ENCODE results near the gene FZR1.
"Not testable (repeated sequence)": the region's sequence is repeated elsewhere in the genome, so short reads cannot be mapped to it uniquely, and the experiment has no call there.

Gene FZR1

GRCh38 chr19:3514930-3515329 is 8.8 kb downstream of the FZR1 start:
- DNase-seq (ENCODE audit: low spot score): no peak

- DNase-seq (ENCODE audit: low spot score): no peak
Measured at GRCh38 chr19:3515891-3516422, 9.8 kb downstream of the FZR1 start.

DNA sequence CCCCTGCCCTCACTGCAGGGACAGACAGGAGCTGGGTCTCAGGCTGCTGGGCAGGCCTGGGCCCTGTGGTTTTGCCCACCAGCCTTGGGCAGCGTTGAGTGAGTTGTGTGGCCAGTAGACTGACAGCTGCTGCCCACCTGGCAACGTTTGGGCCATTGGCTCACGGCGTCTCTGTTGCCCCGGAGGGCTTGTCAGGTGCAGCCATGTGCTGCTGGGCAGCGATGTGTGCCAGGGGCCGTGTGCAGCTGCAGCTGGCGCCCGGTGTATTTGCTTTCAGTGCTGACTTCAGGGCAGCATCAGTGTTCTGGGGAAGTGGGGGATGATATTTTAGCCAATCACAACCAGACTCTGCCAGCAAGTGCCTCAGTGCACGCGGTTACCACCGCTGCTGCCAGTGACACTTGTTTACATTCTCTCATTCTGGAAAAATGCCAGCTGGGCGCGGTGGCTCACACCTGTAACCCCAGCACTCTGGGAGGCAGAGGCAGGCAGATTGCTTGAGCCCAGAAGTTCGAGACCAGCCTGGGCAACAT is 10.6 kb downstream of the FZR1 start:
- no peak for DNase-seq (ENCODE audit: low spot score)

GRCh38 chr19:3517638-3518037 is 11.5 kb downstream of the FZR1 start:
- DNase-seq (ENCODE audit: low spot score): no peak

DNA sequence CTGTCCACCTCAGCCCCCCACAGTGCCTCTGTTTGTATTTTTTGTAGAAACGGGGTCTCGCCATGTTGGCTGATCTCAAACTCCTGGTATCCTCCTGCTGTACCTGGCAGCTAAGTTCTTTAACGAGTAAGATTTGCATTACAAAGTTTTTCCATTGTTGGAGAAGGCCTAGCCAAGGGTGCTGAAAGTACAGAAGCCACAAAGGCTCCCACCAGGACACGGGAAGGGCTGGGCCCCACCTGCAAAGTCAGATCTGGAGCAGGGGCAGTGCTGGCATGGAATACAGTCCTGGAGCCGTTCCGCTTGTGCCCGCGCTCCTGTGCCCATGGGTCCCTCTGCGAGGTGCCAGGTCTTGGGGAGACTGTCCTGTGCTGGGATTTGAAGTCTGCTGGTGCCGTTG is 12.1 kb downstream of the FZR1 start:
- DNase-seq (ENCODE audit: low spot score): no peak

DNA sequence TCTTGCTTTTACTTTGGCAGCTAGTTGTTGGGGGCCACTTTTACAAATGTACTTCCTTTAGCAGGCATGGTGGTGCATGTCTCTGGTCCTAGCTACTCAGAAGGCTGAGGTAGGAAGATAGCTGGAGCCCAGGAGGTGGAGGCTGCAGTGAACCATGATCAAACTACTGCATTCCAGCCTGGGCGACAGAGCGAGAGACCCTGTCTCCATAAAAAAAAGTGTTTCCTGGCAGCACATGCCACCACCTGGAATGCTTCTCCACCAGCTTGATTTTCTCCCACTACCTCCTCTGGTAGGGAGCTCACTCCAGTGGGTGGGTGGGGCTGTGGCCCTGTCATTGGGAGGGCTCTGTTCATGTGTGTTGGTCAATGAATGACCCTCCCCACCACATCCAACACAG is 12.5 kb downstream of the FZR1 start:
- DNase-seq (ENCODE audit: low spot score): no peak

GRCh38 chr19:3519126-3519525 is 13.0 kb downstream of the FZR1 start:
- DNase-seq (ENCODE audit: low spot score): no peak

GRCh38 chr19:3520166-3521103 is 14.3 kb downstream of the FZR1 start:
- no peak for DNase-seq (ENCODE audit: low spot score)

DNA sequence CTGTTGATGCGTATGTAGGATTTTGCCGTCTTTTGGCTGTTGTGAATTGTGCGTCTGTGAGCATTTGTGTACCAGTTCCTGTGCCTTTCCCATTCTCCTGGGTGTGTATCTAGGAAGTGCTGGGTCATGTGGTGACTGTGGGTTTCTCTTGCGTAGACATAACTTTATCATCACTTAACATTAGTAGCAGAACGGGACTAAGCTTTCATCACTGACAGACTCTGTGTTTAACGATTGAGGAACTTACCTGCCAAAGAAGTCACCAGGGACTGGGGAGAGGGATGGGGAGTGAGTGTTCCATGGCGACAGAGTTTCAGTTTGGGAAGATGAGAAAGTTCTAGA is 15.0 kb downstream of the FZR1 start:
- DNase-seq (ENCODE audit: low spot score): no peak

GRCh38 chr19:3522421-3523360 is 16.6 kb downstream of the FZR1 start:
- no peak for DNase-seq (ENCODE audit: low spot score)

GRCh38 chr19:3523361-3524077 is 17.4 kb downstream of the FZR1 start:
- no peak for DNase-seq (ENCODE audit: low spot score)

DNA sequence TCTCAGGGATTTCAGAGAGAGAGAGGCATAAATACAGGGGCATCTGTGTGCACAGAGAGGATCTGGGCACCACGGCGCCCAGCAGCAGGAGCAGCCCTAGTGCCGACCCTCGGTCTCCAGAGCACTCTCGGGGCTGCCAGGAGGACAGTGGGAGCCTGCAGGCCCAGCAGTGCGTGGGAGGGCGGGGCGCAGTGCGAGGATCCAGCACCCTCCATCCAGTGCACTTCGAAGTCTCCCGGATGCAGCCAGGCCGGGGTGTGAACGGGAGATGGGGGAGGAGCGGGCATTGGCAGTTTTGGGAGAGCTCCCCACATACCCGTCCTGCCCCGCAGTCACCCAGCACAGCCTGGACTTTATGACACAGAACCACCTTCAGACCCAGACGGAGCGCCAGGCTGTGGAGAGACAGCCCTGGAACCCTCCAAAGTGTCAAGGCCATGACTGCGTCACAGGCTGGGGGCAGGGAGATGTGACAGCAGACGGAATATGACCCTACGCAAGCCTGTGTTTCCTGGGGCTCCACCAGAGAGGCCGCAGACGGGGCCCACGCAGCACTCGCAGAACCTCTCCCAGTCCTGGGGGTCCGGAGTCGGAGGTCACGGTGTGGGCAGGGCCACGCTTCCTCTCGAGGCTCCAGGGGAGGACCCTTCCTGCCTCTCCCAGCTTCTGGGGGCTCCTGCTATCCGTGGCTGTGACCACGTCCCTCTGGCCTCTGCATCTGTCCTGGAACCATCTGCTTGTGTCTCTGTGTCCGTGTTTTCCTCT is 18.1 kb downstream of the FZR1 start:
- no peak for DNase-seq (ENCODE audit: low spot score)

GRCh38 chr19:3524904-3525451 is 18.9 kb downstream of the FZR1 start:
- DNase-seq (ENCODE audit: low spot score): no peak

DNA sequence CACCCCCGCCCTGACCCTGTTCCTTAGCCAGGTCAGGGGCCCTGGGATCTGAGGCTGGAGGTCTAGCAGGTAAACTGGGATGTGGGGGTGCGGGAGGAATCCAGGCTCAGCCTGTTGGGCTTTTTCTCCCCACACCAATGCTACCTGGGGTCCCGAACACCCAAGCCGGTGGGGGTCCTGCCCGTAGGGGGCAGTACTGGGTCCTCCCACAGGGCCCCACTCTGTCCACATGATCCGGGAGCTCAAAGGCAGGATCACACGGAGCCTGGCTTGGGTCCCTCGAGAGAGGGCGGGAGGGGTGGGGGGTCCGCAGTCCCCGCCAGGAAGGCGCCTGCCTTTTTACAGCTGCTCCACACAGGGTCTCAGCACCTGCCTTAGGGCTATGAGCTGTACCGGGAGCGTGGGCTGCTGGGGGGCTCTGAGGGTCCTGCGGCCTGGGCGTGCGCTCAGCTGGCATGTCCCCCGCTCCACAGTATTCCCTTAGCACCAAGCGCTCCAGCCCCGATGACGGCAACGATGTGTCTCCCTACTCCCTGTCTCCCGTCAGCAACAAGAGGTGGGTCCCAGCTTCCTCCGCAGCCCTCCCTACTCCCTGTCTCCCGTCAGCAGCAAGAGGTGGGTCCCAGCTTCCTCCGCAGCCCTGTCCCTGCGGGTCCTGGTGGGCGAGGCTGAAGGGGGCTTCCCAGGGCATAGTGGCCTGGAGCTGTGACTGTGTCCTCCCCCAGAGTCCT is 20.6 kb downstream of the FZR1 start:
- DNase-seq (ENCODE audit: low spot score): no peak

DNA sequence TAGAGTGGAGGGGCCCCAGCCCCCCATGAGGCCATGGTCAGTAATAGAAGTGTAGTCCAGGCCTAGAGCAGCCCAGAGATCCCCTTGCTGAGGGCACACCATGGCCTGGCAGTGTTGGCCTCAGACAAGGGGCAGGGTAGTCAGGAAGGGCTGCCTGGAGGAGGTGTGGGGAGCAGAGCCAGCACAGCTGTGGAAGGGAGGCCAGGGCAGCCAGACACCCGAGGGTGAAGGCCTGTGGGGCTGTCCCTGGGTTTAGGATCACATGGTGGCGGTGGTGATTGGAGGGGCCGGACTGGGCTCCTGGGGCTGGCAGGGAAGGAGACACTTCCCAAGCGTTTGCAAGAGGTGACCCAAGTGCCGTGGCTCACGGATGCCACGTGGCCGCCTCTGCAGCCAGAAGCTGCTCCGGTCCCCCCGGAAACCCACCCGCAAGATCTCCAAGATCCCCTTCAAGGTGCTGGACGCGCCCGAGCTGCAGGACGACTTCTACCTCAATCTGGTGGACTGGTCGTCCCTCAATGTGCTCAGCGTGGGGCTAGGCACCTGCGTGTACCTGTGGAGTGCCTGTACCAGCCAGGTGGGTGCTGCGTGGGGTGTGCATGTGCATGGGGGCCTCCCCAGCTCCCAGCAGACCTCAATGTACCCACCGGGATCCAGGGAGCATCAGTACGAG is 21.3 kb downstream of the FZR1 start:
- no peak for DNase-seq (ENCODE audit: low spot score)

DNA sequence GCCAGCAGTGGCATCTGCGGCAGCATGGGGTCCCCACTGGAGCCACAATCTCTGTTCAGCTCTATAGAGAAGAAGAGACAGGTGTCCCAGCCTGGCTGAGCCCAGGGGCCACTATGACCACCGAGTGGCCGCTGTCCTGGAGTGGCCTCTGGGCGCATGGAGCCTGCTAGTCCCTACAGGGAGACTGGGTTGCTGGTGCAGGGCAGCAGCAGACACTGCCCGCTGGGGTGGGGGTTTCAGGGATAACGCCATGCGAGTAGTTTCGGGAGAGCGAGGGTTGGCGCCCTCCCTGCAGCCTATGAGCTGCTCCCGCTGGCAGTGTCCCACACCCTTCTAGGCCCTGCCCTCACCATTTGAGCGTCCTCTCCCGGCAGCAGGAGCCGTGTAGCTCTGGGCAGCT is 22.0 kb downstream of the FZR1 start:
- no peak for DNase-seq (ENCODE audit: low spot score)

DNA sequence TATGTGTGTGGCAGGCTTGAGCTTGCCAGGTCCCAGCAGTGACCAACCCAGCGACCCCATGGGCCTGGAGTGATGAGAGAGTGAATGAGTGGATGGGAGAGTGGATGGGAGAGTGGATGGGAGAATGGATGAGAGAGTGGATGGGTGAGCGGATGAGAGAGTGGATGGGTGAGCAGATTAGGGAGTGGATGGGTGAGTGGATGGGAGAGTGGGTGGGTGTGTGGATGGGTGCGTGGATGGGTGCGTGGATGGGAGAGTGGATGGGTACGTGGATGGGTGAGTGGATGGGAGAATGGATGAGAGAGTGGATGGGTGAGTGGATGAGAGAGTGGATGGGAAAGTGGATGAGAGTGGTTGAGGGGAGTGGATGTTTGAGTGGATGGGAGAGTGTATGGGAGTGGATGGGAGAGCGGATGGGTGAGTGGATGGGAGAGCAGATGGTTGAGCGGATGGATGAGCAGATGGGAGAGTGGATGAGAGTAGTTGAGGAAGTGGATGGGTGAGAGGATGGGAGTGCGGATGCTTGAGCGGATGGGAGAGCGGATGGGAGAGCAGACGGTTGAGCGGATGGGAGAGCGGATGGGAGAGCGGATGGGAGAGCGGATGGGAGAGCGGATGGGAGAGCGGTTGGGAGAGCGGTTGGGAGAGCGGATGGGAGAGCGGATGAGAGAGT is 22.6 kb downstream of the FZR1 start:
- DNase-seq (ENCODE audit: low spot score): no peak

GRCh38 chr19:3529299-3529698 is 23.2 kb downstream of the FZR1 start:
- not testable (repeated sequence) for DNase-seq (ENCODE audit: low spot score)

DNA sequence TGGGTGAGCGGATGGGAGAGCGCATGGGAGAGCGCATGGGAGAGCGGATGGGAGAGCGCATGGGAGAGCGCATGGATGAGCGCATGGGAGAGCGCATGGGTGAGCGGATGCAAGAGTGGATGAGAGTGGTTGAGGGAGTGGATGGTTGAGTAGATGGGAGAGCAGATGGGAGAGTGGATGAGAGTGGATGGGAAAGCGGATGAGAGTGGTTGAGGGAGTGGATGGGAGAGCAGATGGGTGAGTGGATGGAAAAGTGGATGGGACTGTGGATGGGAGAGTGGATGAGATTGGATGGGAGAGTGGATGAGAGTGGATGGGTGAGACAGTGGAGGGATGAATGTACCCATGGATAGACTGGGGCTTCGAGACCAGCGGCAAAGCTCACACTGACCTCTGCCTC is 24.3 kb downstream of the FZR1 start:
- DNase-seq (ENCODE audit: low spot score): no peak

Measured in putamen (tissue), 1 donor.